Hepatocyte (in vitro differentiated cells): ENCODE results near the gene C5orf24. TPM values are rescaled to one million over a fixed set of nuclear protein-coding genes. Genes with fewer than 3 reads are reported as not detected.

Source experiments
- DNase-seq: peaks from one replicate; pipeline ENCODE4 v3.0.0-alpha.2; 2016; ENCODE audit warnings: low spot score
- H2AFZ ChIP-seq: fragments of 200-600 bp; sonication (generic); 2 replicates; pipeline ENCODE4 v1.6.0; 2016; ENCODE audit warnings: antibody characterized with exemption, mild to moderate bottlenecking
- H3K27ac ChIP-seq: fragments of 200-600 bp; sonication (generic); 2 replicates; pipeline ENCODE4 v1.5.1; 2016; ENCODE audit warnings: mild to moderate bottlenecking
- H3K27me3 ChIP-seq: fragments of 200-600 bp; sonication (generic); 2 replicates; pipeline ENCODE4 v1.6.1; 2016
- H3K36me3 ChIP-seq: fragments of 200-600 bp; sonication (generic); replicated peaks from 2 replicates; pipeline ENCODE4 v1.5.1; 2016; ENCODE audit warnings: low read depth; ENCODE audit not compliant: insufficient read depth
- H3K4me1 ChIP-seq: fragments of 200-600 bp; sonication (generic); 2 replicates; pipeline ENCODE4 v1.5.1; 2016; ENCODE audit warnings: mild to moderate bottlenecking, moderate library complexity; ENCODE audit not compliant: insufficient read depth
- H3K4me2 ChIP-seq: fragments of 200-600 bp; sonication (generic); 2 replicates; pipeline ENCODE4 v1.6.0; 2016
- H3K4me3 ChIP-seq: fragments of 200-600 bp; sonication (generic); 2 replicates; pipeline ENCODE4 v1.5.1; 2016; ENCODE audit warnings: mild to moderate bottlenecking
- H3K79me2 ChIP-seq: fragments of 200-600 bp; sonication (generic); 2 replicates; pipeline ENCODE4 v1.6.0; 2017; ENCODE audit warnings: mild to moderate bottlenecking
- H3K9me2 ChIP-seq: fragments of 200-600 bp; sonication (generic); replicated peaks from 2 replicates; pipeline ENCODE4 v1.6.0; 2017; ENCODE audit warnings: mild to moderate bottlenecking; ENCODE audit not compliant: insufficient read depth
- H3K9me3 ChIP-seq: fragments of 200-600 bp; sonication (generic); 2 replicates; pipeline ENCODE4 v1.5.1; 2016; ENCODE audit warnings: low read depth, mild to moderate bottlenecking
- H4K20me1 ChIP-seq: fragments of 200-600 bp; sonication (generic); 2 replicates; pipeline ENCODE4 v1.6.0; 2016; ENCODE audit warnings: mild to moderate bottlenecking; ENCODE audit not compliant: insufficient read depth, poor library complexity, severe bottlenecking
- CTCF ChIP-seq: fragments of 200-600 bp; sonication (generic); IDR thresholded peaks from 2 replicates; pipeline ENCODE4 v1.5.1; 2016; ENCODE audit warnings: antibody characterized with exemption, mild to moderate bottlenecking; ENCODE audit not compliant: poor library complexity
- EZH2 ChIP-seq: fragments of 200-600 bp; sonication (generic); IDR thresholded peaks from 2 replicates; pipeline ENCODE4 v1.6.1; 2016; ENCODE audit warnings: antibody characterized with exemption, mild to moderate bottlenecking, borderline replicate concordance
- EZH2phosphoT487 ChIP-seq: fragments of 200-600 bp; sonication (generic); IDR thresholded peaks from one replicate; pipeline ENCODE4 v1.6.1; 2018; ENCODE audit warnings: antibody characterized with exemption, mild to moderate bottlenecking, low read depth, moderate library complexity; ENCODE audit not compliant: unreplicated experiment, severe bottlenecking
- WGBS: methylation state at CpG from one replicate; pipeline ENCODE4 v1.1.6; 2016; ENCODE audit warnings: low lambda C conversion rate; ENCODE audit errors: missing lambda C conversion rate; 5-methylcytosine and 5-hydroxymethylcytosine counted together
- polyA plus RNA-seq: library from polyadenylated mRNA; unstranded; fragments of >200 nt; fragmentation: Nextera tagmentation; extraction: Ambion mirVana; gene quantifications from 2 replicates; pipeline ENCODE4 v1.2.1, GENCODE V29; 2016
- total RNA-seq: library from RNA; depleted of rRNA; stranded (reverse); fragments of >200 nt; gene quantifications from 2 replicates; pipeline ENCODE4 v1.2.3, GENCODE V29; 2014

C5orf24 gene
- total and polyA plus RNA-seq, 2 experiments from 2014 or later = 29.2 to 67.0 TPM

- Histone ChIP-seq H3K79me2 (no peaks in the 10 kb centered on the region), H4K20me1 (no peaks in the 10 kb centered on the region), H3K36me3 (no peaks in the 10 kb centered on the region), H3K4me1 (no peaks in the 10 kb centered on the region), H3K4me3 (no peak overlapping the region), H2AFZ (no peak overlapping the region), H3K27me3 (no peaks in the 10 kb centered on the region), H3K9me3 (no peaks in the 10 kb centered on the region), H3K27ac (no peak overlapping the region), H3K9me2 (no peaks in the 10 kb centered on the region), H3K4me2 (no peak overlapping the region)
- DNase-seq = no peak
- WGBS = 93% methylated on average over 7 of the region's 7 CpGs
- TF ChIP-seq EZH2phosphoT487 (no peak), CTCF (no peak), EZH2 (no peak)
These were observed 20.6 kb upstream of the C5orf24 start for GRCh38 chr5:134825212-134825611.

- peak overlapping the region; percentile 55 for H3K27ac ChIP-seq
- WGBS = 83% methylated on average over 3 of the region's 3 CpGs
These were observed 12.3 kb upstream of the C5orf24 start for GRCh38 chr5:134833340-134834032.

GRCh38 chr5:134835623-134836022 is 10.1 kb upstream of the C5orf24 start:
- Histone ChIP-seq H3K79me2 (no peaks in the 10 kb centered on the region), H3K27me3 (no peaks in the 10 kb centered on the region), H3K4me3 (no peak overlapping the region), H4K20me1 (no peaks in the 10 kb centered on the region), H3K4me2 (no peak overlapping the region), H3K9me2 (no peaks in the 10 kb centered on the region), H3K36me3 (no peaks in the 10 kb centered on the region), H3K9me3 (no peaks in the 10 kb centered on the region), H2AFZ (no peak overlapping the region), H3K27ac (no peak overlapping the region), H3K4me1 (no peaks in the 10 kb centered on the region)
- WGBS = 100% methylated on average over 2 of the region's 2 CpGs
- DNase-seq = no peak
- no peak for TF ChIP-seq EZH2
- TF ChIP-seq CTCF = no peak
- no peak for TF ChIP-seq EZH2phosphoT487

More at GRCh38 chr5:134833340-134834032, 12.3 kb upstream of the C5orf24 start:
- no peak for DNase-seq
- no peaks in the 10 kb centered on the region for H3K9me3 ChIP-seq
- no peak overlapping the region for H3K4me2 ChIP-seq
- no peaks in the 10 kb centered on the region for H3K27me3 ChIP-seq
- H3K4me1 ChIP-seq = no peaks in the 10 kb centered on the region
- no peaks in the 10 kb centered on the region for H3K36me3 ChIP-seq
- H3K4me3 ChIP-seq = no peak overlapping the region
- no peak for TF ChIP-seq EZH2phosphoT487
- no peak for TF ChIP-seq CTCF
- TF ChIP-seq EZH2 = no peak
- H2AFZ ChIP-seq = no peak overlapping the region
- H3K9me2 ChIP-seq = no peaks in the 10 kb centered on the region
- no peaks in the 10 kb centered on the region for H4K20me1 ChIP-seq
- H3K79me2 ChIP-seq = no peaks in the 10 kb centered on the region
